Osteoblast (primary cell): Measurements from ENCODE around the gene VAV2. TPM values are rescaled to one million over a fixed set of nuclear protein-coding genes. Genes with fewer than 3 reads are reported as not detected.

Experiments
- DNase-seq: peaks from one replicate; pipeline ENCODE4 v3.0.0; 2011; ENCODE audit warnings: low spot score, mixed read lengths; ENCODE audit not compliant: insufficient read length; ENCODE audit errors: missing footprints
- H2AFZ ChIP-seq: 2 replicates; pipeline ENCODE4 v1.6.0; 2011; ENCODE audit warnings: mild to moderate bottlenecking, low read length
- H3K27ac ChIP-seq: 2 replicates; pipeline ENCODE4 v1.5.1; 2011; ENCODE audit warnings: mild to moderate bottlenecking, low read depth, low read length, moderate library complexity
- H3K27me3 ChIP-seq: 2 replicates; pipeline ENCODE4 v1.6.0; 2012; ENCODE audit warnings: mild to moderate bottlenecking, control low read depth, inconsistent platforms, low read length, moderate library complexity; ENCODE audit not compliant: insufficient read depth
- H3K36me3 ChIP-seq: 2 replicates; pipeline ENCODE4 v1.5.1; 2011; ENCODE audit warnings: mild to moderate bottlenecking, low read length, control low read depth, moderate library complexity; ENCODE audit not compliant: insufficient read depth
- H3K4me1 ChIP-seq: 2 replicates; pipeline ENCODE4 v1.5.1; 2011; ENCODE audit warnings: mild to moderate bottlenecking, low read length, control low read depth, moderate library complexity; ENCODE audit not compliant: insufficient read depth
- H3K4me2 ChIP-seq: 2 replicates; pipeline ENCODE4 v1.6.0; 2011; ENCODE audit warnings: mild to moderate bottlenecking, low read length; ENCODE audit not compliant: insufficient read depth
- H3K4me3 ChIP-seq: fragments of 200-600 bp; sonication (generic); 3 replicates; pipeline ENCODE4 v1.5.1; 2012; ENCODE audit warnings: mild to moderate bottlenecking, low read length, inconsistent platforms; ENCODE audit not compliant: insufficient read depth
- H3K79me2 ChIP-seq: 2 replicates; pipeline ENCODE4 v1.6.0; 2012; ENCODE audit warnings: mild to moderate bottlenecking, low read length, control low read depth, inconsistent platforms; ENCODE audit not compliant: insufficient read depth
- H3K9me3 ChIP-seq: 2 replicates; pipeline ENCODE4 v1.5.1; 2011; ENCODE audit warnings: low read depth, low read length, control low read depth
- H4K20me1 ChIP-seq: 2 replicates; pipeline ENCODE4 v1.6.0; 2012; ENCODE audit warnings: mild to moderate bottlenecking, low read length, control low read depth; ENCODE audit not compliant: insufficient read depth
- CTCF ChIP-seq: IDR thresholded peaks from 2 replicates; pipeline ENCODE4 v1.5.1; 2011; ENCODE audit warnings: mild to moderate bottlenecking, low read depth, low read length, moderate library complexity; ENCODE audit errors: extremely low read depth
- total RNA-seq: library from RNA; depleted of rRNA; stranded (reverse); fragments of >200 nt; gene quantifications from 2 replicates; pipeline ENCODE4 v1.2.3, GENCODE V29; 2012

VAV2 gene
- total RNA-seq, 1 donor: 8.0 TPM

- no peak overlapping the region for H3K4me2 ChIP-seq
- no peak overlapping the region for H3K4me3 ChIP-seq
- no peak overlapping the region for H2AFZ ChIP-seq
- no peaks in the 10 kb centered on the region for H3K4me1 ChIP-seq
- H3K36me3 ChIP-seq: no peaks in the 10 kb centered on the region
- H3K79me2 ChIP-seq: peaks cover 79% of the 10 kb centered on the region
- DNase-seq: no peak
- H3K27me3 ChIP-seq: no peaks in the 10 kb centered on the region
- no peaks in the 10 kb centered on the region for H3K9me3 ChIP-seq
- H4K20me1 ChIP-seq: peaks cover 54% of the 10 kb centered on the region
- H3K27ac ChIP-seq: no peak overlapping the region
- TF ChIP-seq CTCF: no peak
These were observed 110.3 kb downstream of the VAV2 start for GRCh38 chr9:133881671-133882381.

GRCh38 chr9:133880851-133881661 is 111.1 kb downstream of the VAV2 start:
- no peak for TF ChIP-seq CTCF
- peaks cover 78% of the 10 kb centered on the region for H3K79me2 ChIP-seq
- H3K36me3 ChIP-seq: no peaks in the 10 kb centered on the region
- H3K27ac ChIP-seq: no peak overlapping the region
- peak; percentile 73 for DNase-seq
- no peaks in the 10 kb centered on the region for H3K4me1 ChIP-seq
- H3K9me3 ChIP-seq: no peaks in the 10 kb centered on the region
- H3K4me3 ChIP-seq: no peak overlapping the region
- H3K4me2 ChIP-seq: no peak overlapping the region
- no peaks in the 10 kb centered on the region for H3K27me3 ChIP-seq
- H4K20me1 ChIP-seq: peaks cover 54% of the 10 kb centered on the region
- H2AFZ ChIP-seq: no peak overlapping the region

GRCh38 chr9:133880136-133880535 is 112.0 kb downstream of the VAV2 start:
- Histone ChIP-seq H3K4me2 (no peak overlapping the region), H3K27me3 (no peaks in the 10 kb centered on the region), H4K20me1 (peaks cover 54% of the 10 kb centered on the region), H3K27ac (no peak overlapping the region), H3K79me2 (peaks cover 75% of the 10 kb centered on the region), H3K36me3 (no peaks in the 10 kb centered on the region), H3K4me3 (no peak overlapping the region), H2AFZ (no peak overlapping the region), H3K9me3 (no peaks in the 10 kb centered on the region), H3K4me1 (no peaks in the 10 kb centered on the region)
- DNase-seq: peak; percentile 79
- TF ChIP-seq CTCF: no peak

GRCh38 chr9:133879615-133880014 is 112.5 kb downstream of the VAV2 start:
- H3K4me3 ChIP-seq: no peak overlapping the region
- H2AFZ ChIP-seq: no peak overlapping the region
- no peaks in the 10 kb centered on the region for H3K36me3 ChIP-seq
- no peaks in the 10 kb centered on the region for H3K27me3 ChIP-seq
- peaks cover 56% of the 10 kb centered on the region for H4K20me1 ChIP-seq
- no peak for DNase-seq
- no peaks in the 10 kb centered on the region for H3K9me3 ChIP-seq
- no peak overlapping the region for H3K27ac ChIP-seq
- H3K4me1 ChIP-seq: peaks cover under 1% of the 10 kb centered on the region
- no peak for TF ChIP-seq CTCF
- H3K79me2 ChIP-seq: peaks cover 75% of the 10 kb centered on the region
- no peak overlapping the region for H3K4me2 ChIP-seq
